HEK293T (cell line): ENCODE data around the gene ATG16L1.

Experiments used
- ARNT ChIP-seq: fragments of 450-650 bp; IDR thresholded peaks from 2 replicates; pipeline ENCODE4 v1.6.1; 2017; ENCODE audit warnings: mild to moderate bottlenecking
- FOXA1 ChIP-seq: fragments of 450-650 bp; IDR thresholded peaks from 2 replicates; pipeline ENCODE4 v1.6.1; 2016; ENCODE audit warnings: mild to moderate bottlenecking
- LEF1 ChIP-seq: fragments of 450-650 bp; IDR thresholded peaks from 2 replicates; pipeline ENCODE4 v1.6.1; 2017; ENCODE audit warnings: mild to moderate bottlenecking, borderline replicate concordance
- SUZ12 ChIP-seq: fragments of 450-650 bp; IDR thresholded peaks from 2 replicates; pipeline ENCODE4 v1.6.1; 2016; ENCODE audit warnings: mild to moderate bottlenecking
- TARDBP ChIP-seq: fragments of 450-650 bp; IDR thresholded peaks from 2 replicates; pipeline ENCODE4 v1.6.1; 2016
- ZNF384 ChIP-seq: fragments of 450-650 bp; IDR thresholded peaks from 2 replicates; pipeline ENCODE4 v1.6.1; 2016

GRCh38 chr2:233295891-233296290, 44.4 kb downstream of the ATG16L1 start:
- no peak for TF ChIP-seq FOXA1
- TF ChIP-seq SUZ12, result no peak
- no peak for TF ChIP-seq TARDBP
- no peak for TF ChIP-seq LEF1
- TF ChIP-seq ZNF384, result no peak
- TF ChIP-seq ARNT, result no peak
